ENCODE results near the gene PRKAG2.
"Not testable (repeated sequence)": the region's sequence is repeated elsewhere in the genome, so short reads cannot be mapped to it uniquely, and the experiment has no call there.

Gene PRKAG2

DNA sequence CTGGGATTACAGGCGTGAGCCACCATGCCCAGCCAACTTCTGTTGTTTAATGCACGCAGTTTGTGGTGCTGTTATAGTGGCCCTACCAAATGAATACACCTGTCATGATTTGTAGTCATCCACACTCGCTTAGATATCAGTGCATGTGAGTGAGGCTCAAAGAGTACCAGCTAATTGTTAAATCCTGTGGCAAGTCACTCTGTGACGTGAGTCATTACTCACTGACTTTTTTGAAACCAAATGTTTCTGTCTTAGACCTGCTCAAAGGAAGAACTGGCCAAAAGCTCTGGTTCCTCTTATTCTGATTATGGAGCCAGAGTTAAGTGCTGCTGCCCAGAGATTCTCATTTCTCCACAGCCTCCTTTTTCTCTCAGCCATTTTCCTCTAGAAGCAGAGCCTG, 109.4 kb downstream of the PRKAG2 start:
- DNase-seq (ENCODE audit: low read depth), result no peak

DNA sequence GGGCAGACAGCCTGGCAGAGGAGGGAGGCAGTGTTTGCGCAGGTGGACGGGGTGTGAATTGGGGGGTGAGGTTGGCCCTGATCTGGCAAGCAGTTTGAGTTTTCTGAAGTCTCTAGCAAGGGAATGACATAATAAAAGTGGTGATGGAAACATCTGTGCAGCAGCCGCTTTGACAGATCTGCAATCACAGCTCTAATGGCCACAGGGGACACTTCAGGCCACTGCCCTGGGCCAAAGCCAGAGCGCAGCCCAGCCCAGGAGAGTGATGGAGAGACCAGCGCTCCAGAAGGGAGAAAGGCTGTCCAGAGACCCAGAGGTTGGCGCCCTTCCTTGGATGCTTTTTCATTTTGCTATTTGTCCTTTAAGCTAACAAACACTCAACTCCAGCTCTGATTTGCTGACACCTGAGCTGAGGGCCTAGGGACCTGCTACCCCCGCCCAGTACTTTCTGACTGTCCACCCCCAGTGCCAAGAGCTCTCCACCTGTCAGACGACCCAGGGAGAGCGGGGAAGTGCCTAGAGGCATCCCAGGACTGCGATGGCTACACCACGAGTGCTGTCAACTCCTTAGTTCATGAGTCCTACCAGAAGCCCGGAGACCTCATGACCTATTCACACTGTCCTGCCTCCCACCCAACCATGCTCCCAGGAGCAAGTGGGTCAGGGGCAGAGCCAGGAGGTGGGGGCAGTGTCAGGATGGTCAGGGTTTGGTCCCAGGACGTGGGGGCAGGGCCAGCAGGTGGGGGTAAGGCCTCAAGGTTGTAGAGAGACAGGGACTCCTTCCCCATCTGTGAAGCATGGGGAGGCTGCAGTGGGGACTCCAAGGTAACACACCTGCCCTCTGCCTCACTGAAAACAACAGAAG, 112.6 kb downstream of the PRKAG2 start:
- no peak for DNase-seq (ENCODE audit: low read depth)

DNA sequence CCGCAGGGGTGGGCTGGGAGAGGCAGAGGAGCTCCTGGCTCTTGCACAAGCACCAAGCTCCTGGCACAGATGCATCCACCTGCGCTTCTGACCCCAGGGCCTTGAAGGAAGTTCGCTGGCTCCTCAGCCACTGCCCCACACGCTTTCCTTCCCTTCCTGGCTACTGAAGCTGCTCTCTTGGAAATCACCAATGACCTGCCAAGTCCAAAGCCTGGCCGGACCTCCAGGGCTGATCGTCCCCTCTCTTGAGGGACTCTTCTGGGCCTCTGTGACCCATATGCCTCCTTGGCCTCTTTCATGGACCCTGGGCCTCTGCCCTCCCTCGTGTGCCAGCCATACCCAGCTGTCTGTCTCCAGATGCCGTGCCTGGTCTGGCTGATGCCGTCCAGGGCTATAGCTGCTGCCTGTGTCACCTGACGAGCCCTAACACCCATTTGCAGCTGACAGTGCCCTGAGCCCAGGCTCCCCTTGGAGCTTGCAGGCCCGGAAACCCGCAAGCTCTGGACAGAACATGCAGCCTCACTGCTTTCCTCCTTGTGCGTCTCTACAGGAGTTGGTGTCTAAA, 113.4 kb downstream of the PRKAG2 start:
- no peak for DNase-seq (ENCODE audit: low read depth)

DNA sequence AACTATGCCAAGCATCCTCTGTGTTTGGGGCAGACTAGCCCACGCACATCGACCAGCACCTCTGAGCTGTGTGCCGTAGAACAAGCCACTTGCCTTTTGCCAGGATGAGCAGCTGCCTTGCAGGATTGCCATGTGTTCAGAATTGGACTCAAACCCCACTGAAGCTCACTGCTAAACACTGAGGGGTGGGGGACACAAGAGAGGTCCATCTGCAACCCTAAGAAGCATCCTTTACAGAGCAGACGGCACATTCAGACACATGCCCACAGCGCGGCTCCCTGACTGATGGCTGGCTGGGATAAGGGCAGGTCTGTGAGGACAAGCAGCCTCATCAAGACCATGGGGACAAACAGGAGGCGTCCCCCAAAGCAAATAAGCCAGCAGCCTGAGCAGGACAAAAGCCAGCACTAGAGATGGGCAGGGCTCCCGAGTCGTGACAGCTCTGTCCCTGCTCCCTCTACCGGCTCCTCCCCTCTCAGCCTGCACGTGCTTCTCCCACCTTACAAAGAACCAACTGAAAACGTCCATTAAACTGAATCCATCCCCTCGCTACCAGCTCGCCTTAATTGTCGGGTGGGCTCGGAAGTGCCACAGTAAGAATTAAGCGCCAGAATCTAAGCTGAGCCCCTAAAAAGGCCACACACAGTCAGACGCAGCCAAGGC, 114.2 kb downstream of the PRKAG2 start:
- DNase-seq (ENCODE audit: low read depth), result no peak

DNA sequence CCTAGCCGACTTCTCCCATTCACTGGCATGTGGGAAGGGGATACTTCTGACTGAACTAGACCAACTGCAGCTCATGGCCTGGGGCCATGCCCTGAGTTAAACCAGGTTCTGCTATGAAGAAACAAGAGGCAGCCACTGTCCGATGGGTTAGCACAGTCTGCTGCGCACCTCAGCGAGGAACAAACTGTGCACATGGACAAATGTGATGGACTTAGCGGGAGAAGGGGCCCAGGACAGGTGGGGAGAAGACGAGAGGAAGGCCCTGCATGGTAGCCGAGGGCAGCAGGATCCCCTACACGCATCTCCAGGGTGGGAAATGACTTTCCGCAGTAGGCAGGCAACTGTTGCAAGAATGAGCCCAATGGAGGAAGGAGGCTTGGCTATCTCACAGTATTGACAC, 115.0 kb downstream of the PRKAG2 start:
- no peak for DNase-seq (ENCODE audit: low read depth)

DNA sequence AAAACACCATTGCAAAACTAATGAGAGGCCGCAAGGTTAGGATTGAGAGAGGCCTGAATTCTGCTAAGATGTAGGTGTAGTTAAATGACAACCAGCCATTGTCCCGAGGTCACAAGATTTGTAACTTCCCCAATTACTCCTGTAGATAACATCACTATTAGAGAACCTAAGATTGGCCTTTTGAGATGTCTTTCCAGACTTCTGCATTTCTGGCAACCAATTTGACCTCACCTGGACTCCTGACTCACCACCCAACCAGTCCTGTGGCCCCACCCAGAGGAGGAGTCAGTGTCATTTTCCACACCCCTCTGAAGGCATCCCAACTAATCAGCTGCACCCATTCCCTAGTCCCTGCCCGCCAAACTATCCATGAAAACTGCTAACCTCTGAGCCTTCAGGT, 115.7 kb downstream of the PRKAG2 start:
- DNase-seq (ENCODE audit: low read depth), result no peak

DNA sequence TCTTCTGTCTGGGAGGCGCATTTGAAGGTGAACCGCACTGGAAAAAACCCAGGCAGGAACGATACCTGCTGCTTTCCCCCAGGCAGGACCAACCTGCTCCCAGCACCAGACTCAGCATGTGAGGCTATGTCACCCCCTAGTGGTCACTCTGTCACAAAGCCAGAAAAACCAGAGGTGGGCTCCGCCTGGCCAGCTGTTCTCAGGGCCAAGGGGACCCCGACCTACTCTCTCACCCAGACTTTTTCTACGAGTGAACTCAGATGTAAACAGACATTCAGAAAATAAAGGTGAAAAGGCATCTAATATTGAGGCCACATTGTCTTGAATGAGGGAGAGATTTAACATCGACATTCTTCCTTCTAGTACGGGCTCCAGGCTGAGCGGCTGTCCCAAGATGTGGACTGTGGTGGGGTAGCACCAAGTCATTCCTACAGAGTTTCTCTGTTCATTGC, 117.3 kb downstream of the PRKAG2 start:
- DNase-seq (ENCODE audit: low read depth), result peak; percentile 37

DNA sequence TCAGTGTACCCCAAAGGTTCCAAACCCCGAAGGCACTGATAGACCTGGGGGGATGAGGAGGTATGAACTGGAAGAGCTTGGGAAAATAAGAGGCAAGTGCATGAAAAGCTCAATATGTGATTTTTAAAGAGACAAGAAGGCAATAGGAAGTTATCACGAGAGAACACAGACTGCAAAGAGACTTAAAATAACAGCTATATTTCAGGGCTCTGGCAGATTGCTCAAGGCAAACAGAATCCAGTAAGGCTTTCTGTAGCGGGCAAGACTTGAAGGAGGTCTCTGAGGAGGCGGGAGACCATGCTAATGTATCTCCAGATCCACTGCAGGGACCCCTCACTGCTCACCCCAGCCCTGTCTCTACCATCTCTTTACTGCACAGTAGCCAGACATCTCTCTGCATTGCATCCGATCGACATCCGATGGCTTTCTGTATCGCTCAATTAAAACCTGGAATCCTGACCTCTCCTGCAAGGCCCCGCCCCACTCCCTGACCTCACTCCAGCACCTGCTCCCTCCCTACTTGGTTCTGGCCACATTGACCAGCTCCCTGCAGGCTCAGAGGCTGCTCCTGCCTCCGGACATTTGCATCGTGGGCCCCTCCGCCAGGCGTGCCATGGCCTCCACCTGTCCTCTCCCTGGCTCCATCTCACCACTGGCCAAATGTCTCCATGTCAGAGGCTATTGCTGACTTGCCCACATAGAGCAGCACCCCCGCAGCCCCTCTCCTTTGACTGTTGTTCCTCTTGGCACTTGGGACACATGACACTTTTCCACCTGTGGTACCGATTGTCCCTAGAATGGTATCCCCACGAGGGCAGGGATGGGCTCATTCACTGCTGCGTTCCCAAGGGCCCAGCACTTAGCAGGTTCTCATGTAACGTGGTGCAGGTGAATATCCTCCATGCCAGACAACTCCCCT, 118.0 kb downstream of the PRKAG2 start:
- DNase-seq (ENCODE audit: low read depth), result no peak

DNA sequence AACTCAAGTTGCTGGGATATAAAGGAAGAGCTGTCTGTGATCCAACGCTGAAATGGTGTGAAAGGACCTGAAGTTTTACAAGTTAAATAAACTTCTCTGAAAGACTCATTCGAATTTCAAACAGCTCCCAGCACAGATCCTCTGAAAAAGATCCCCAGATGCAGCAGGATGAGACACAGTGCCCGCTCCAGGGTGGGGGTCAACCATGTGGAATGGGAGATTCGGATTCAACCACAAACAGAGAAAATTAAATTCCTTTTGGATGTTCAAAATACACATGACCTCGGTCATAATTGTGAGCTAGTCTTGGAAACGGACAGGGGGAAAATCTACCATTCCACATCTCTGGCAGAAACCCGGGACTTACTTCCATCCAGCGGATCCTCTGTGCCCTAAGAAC, 119.6 kb downstream of the PRKAG2 start:
- no peak for DNase-seq (ENCODE audit: low read depth)

DNA sequence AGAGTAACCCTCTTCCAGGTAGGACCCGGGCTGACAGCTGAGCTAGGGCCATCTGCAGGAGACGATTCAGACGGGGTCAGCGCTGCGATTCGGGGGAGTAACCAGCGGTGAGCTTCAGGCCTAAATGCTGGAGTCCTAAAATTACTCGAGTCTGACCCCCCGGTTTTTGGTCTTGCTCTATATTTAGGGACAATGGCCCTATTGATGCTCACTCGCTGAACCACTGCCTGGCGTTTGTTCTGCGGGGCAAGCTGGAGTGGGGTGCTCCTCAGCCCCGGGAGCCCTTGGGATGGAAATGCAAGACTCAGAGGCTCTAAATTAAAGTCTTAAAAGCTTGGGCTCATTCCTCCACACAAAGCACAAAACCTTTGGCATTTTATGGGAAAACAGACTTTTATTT, 120.0 kb downstream of the PRKAG2 start:
- no peak for DNase-seq (ENCODE audit: low read depth)

DNA sequence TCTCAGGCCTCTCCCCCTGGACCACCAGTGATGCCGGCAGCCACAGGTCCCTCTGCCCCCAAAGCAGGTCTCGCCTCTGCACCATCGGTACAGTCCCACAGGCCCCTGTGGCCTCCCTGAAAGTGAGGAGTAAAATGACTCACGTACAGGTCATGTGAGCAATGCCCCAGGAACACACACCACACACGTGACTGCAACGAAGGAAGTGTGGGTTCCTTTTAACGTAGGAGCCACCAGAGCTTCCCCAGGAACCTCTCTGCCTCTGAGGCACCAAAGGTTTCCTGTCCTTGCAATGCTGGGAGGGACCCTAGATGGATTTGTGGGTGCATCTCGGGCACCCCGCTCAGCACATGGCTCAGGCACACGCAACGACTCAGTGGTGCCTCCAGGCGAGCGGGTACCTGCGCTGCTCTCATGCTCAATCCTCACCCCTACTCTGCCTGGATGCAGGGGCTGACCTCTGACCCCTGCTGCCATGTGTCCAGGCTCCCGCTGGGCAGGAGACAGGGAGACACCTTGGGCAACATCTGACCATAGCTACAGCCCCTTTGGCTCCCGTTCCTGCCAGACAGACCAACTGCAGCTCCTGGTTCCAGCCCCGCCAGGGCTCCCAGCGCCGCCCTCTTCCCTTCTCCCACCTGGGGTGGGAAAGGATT, 120.7 kb downstream of the PRKAG2 start:
- peak; percentile 45 for DNase-seq (ENCODE audit: low read depth)

DNA sequence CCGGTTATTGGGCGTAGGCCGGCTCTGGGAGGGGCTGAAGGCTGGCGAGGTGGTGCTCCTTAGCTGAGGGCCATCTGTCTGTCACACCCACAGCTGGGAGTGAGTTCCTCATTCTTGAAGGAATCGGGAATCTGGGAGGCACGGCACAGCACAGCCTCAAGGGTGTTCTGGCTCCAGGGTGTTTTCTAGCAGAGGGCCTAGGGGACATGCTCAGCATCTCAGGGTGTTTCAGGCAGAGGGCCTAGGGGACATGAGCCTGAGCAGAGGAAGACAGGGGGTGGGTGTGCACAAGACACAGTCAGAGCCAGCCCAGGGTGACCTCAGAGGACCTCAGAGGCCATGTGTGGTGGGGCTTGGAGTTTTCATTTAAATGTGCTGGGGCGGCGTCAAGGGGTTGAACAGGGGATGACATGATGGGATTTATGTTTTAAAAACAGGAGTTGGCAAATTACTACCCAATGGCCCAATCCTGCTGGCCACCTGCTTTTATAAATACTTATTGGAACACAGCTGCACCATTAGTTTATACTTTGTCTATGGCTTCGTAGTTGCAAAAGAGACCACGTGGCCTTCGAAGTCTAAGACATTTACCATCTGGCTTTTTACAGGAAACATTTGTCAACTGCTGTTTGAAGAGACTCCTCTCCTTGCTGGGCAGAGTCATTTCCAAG, 121.6 kb downstream of the PRKAG2 start:
- no peak for DNase-seq (ENCODE audit: low read depth)

DNA sequence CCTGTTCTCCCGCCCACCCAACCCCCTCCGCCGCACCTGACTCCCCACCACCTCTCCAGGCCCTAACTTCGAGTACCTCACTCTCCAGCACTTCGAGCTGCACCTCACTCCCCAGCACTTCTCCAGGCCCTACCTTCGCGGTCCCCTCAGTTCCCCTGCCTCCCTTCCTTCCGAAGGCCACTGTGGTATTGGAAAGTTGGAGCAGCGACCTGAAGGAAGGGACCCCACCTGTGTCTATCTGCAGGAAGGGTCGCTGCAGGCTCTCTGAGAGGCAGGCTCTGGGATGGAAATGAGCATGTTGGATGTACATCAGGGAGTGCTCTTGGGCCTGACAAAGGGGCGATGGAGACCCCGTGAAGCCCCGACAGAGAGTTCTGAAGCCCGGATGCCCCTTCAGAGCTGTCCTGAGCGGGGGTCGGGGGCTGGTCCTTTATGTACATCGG, 122.2 kb downstream of the PRKAG2 start:
- DNase-seq (ENCODE audit: low read depth), result no peak

DNA sequence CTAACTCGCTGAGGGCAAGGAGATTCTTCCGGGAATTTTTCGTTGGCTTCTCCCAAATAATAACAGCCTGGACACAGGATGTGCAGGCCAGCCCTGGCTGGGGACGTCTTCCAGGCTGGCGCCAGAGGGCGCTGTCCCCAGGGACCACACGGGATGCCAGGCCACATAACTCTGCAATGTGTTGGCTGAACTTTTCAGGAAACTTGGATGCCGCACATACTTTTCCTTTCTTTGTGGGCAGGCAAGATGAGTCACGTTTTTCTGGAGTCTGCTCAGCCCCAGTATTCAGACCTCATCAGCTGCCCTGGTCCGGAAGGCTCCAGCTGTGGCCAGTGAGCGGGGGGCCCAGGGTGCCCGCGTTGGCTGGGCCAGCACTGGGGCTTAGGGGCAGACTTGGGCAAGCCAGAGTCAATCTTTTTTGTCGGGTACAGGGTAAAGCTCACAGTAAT, 122.7 kb downstream of the PRKAG2 start:
- no peak for DNase-seq (ENCODE audit: low read depth)

DNA sequence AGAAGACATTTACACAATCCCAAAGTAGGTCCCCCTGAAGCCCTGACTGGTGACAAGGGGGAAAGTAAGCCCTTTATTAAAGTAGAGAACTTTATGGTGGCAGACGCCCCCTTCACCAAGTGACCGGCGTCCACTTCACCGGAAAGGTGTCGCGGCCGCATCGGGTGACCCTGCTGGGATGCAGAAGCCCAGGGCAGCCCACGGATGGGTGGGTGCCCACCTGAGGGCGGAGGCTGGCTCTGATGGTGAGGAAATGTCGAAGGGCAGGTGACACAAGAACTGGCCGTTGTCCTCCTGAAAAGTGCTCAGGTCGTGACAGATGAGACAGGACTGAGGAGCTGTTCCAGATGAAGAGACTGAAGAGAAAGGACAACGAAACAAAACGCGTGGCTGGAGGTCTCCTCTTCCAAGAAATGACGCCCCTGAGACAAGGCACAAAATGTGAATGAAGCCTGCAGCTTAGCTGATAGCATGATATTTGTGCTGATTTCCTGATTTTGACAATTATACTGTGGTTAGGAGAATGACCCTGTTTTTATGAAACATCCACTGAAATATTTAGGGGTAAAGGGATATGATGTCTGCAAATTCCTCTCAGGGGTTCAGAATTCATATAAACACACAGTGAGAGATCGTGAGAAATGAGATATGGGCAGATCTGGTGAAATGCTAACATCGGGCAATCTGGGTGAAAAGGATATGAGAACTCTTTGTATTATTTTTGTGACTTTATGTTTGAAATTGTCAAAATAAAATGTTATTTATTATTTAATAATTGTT, 123.9 kb downstream of the PRKAG2 start:
- no peak for DNase-seq (ENCODE audit: low read depth)

DNA sequence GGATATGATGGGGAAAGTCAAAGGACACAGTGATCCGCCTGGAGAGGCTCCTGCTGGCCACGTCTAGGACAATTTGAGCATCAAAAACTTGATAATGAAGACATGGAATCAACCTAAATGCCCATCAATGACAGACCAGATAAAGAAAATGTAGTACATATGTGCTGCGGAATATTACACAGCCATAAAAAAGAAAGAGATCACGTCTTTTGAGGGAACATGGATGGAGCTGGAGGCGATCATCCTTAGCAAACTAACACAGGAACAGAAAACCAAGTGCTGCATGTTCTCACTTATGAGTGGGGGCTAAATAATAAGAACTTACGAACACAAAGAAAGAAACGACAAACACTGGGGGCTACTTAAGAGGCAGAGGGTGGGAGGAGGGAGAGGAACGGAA, 124.9 kb downstream of the PRKAG2 start:
- DNase-seq (ENCODE audit: low read depth), result no peak

DNA sequence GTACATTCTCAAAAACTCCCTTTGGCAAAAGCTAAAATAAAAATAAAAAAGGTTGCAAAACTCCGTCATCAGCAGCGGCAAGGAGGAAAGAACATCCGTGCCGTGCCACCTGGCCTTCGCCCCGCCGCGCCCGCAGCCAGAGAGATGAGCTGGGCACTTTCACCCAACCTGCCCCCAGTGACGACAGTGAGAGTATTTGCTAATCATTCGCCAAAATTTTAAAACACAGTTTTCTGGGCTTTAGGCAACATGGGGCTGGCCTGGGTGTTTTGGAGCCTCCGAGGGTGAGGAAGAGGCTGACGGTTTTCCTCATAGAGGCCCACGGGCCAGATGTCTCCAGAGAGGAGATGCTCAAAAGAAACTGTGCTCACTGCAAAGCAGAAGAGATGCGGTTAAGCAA, 128.2 kb downstream of the PRKAG2 start:
- DNase-seq (ENCODE audit: low read depth), result no peak

DNA sequence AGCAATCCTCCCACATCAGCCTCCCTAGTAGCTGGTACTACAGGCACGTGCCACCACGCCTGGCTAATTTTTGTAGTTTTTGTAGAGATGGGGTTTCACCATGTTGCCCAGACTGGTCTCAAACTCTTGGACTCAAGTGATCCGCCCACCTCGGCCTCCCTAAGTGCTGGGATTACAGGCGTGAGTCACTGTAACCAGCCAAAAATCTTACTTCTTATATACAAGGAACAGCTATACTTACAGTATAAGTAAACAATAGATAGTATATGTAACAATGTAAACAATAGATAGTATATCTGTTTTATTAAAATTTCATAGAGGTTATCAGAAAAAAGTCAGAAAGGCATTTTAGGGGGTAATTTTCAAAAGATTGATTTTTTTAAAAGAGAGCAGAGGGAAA, 128.9 kb downstream of the PRKAG2 start:
- not testable (repeated sequence) for DNase-seq (ENCODE audit: low read depth)

DNA sequence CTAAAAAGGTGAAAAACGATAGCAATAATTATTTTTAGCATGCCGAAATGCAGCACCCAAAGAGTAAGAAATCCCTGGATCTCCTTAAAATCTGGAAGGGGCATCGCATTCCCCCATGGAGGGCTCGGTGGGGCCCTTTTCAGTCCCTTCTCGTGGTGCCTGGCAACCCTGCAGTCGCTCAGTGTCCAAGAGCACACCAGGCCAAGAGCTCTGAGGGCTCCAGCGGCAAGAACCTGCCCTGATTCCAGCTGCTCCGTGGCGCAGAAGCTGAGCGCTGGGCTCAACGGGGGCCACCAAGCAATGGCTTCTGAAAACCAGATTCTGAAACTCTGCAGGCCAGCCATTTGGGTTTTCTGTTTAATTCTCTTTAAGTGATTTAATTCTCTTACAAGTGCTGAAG, 131.2 kb downstream of the PRKAG2 start:
- no peak for DNase-seq (ENCODE audit: low read depth)
